ENCODE results near the gene LSM7. TPM values are rescaled to one million over a fixed set of nuclear protein-coding genes. Genes with fewer than 3 reads are reported as not detected.

LSM7 gene
- total RNA-seq, 1 donor from 2014 or later, result 119 TPM

DNA sequence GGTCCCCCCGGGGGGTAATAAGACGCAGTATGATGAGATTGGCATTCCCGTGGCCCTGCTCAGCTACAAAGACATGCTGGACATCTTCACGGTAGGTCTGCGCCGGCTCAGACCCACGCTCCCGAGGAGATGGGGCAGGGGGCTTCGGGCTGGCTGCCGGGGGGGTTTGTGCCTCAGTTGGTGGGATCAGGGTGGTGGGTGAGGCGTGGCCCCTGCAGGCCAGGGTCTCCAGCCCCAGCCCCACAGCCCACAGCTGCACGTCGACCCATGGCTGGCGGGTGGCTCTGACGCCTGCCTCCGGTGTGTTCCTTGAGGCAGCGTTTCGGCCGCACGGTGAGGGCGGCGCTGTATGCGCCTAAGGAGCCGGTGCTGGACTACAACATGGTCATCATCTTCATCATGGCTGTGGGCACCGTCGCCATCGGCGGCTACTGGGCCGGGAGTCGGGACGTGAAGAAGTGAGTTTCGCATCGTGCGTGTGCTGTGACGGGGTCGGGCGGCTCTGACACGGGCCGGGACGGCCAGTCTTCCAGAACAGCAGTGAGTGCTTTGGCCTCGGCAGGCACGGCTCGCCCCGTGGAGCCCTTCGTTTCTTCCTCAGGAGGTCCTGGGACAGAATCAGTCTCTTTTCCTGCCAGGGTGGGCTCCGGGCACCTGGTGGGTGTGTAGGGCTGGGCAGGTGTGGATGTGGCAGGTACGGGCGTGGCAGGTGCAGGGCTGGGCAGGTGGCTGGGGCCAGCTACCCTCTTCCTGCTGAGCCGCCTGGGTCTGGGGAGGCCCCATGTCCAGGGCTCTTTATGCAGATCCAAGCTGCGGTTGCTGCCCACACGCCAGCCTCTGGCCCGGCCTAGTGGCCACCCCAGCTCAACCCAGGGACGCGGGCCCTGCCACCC, 10.6 kb upstream of the LSM7 start:
- intact Hi-C loops (cut with micrococcal nuclease), result no loop called here

GRCh38 chr19:2338055-2338615, 9.7 kb upstream of the LSM7 start:
- intact Hi-C loops (cut with micrococcal nuclease), result no loop called here

GRCh38 chr19:2337329-2337707, 8.9 kb upstream of the LSM7 start:
- intact Hi-C loops (cut with micrococcal nuclease), result no loop called here

DNA sequence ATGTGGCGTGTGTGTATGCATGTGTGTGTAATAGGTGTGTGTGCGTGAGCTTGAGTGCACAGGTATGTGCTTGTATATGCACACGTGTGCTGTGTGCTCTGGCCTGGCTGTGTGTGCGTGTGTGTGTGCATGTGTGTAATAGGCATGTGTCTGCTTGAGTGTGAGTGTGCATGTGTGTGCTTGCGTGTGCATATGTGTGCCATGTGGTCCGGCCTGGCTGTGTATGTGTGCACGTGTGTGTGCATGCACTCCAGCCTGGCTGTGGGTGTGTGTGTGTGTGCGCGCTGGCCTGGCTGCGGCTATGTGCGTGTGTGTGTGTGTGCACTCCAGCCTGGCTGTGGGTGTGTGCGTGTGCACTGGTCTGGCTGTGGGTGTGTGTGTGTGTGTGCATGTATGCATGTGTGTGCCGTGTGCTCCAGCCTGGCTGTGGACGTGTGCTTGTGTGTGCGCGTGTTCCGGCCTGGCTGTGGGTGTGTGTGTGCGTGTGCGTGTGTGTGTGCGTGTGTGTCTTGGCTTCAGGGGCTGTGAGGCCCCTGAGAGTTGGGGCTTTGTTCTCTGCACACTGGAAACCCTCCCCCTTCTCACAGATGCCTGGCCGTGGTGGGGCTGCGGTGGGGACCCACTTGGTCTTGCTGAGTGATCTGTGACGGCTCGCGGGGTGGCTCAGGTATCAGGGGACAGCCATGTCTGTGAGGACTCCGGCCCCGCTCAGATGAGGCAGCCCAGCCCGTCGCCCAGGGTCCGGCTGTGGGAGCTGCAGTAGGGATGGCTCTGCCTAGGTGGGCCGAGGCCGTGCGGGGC, 8.3 kb upstream of the LSM7 start:
- intact Hi-C loops (cut with micrococcal nuclease), result no loop called here

- intact Hi-C loops (cut with micrococcal nuclease), result no loop called here
These were observed 7.5 kb upstream of the LSM7 start for GRCh38 chr19:2335848-2336247.

- intact Hi-C loops (cut with micrococcal nuclease), result no loop called here
These were observed 6.8 kb upstream of the LSM7 start for GRCh38 chr19:2334986-2335846.

- intact Hi-C loops (cut with micrococcal nuclease), result no loop called here
These were observed 6.0 kb upstream of the LSM7 start for GRCh38 chr19:2334426-2334825.

GRCh38 chr19:2333807-2334211, 5.4 kb upstream of the LSM7 start:
- intact Hi-C loops (cut with micrococcal nuclease), result no loop called here

- intact Hi-C loops (cut with micrococcal nuclease), result no loop called here
These were observed 4.8 kb upstream of the LSM7 start for GRCh38 chr19:2333027-2333806.

DNA sequence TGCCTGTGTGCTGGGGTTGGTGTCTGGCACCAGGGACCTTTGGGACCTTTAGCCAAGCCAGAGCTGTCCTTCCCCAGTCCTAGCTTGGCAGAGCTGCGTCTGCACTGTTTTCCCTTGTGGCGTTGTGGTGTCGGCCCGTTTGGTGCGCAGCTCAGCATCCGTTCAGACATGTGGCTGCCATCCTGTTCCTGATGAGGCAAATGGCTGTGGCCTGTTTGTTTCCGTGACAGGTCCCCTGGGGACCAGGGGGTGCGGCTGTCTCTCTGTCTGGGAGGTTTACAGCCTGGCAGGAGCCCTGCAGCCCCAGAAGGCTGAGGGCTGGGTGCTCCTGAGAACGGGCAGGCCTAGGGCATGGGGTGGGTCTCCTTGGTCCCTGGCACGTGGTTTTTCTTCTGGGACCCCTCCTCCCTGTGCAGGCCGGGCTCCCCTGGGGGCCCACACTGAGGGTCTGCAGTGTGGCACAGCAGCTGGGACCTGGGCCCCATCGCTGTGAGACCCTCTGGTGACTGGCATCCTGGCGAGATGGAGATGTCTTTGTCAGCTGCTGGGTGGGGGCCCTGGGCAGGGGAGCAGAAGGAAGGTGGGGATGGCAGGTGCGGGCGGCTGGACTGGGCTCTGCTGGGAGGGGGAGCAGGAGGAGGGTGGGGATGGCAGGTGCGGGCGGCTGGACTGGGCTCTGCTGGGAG, 4.1 kb upstream of the LSM7 start:
- intact Hi-C loops (cut with micrococcal nuclease), result no loop called here

GRCh38 chr19:2331601-2332246, 3.3 kb upstream of the LSM7 start:
- intact Hi-C loops (cut with micrococcal nuclease), result no loop called here

GRCh38 chr19:2330632-2331284, 2.4 kb upstream of the LSM7 start:
- intact Hi-C loops (cut with micrococcal nuclease), result no loop called here

DNA sequence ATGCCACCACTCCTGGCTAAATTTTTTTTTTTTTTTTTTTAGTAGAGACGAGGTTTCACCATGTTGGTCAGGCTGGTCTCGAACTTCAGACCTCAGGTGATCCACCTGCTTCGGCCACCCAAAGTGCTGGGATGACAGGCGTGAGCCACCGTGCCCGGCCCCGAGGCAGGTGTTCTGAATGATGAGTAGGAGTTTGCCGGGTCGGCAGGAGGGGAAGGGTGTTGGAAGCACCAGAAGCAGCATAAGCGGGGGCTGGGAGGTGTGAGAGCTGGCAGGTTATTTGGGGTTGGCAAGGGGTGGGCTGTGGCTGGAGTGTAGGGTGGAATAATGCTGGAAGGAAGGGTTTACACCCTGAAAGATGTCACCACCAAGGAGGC, 1.9 kb upstream of the LSM7 start:
- intact Hi-C loops (cut with micrococcal nuclease), result no loop called here

DNA sequence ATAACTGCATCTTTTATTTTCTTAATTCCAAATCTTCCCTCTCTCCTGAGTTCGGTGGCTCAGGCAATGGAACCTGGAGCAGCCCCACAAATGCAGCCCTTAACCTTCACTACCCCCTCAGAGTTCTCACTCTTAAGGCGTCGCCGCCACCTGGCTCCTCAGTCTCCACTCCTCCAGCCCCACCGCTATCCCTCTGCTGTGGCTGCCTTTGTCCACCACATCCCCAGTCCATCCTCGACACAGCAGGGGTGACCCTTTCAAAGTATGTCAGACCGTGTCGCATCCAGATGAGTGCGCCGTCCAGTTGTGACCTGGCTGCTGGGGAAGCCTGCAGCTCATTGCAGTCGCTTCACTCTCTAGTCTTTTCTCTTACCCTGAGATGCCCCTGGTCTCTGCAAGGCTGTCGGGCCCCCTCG, 1.1 kb upstream of the LSM7 start:
- intact Hi-C loops (cut with micrococcal nuclease), result loop anchor here (5.0 kb wide), 1 partner anchor 57 kb away; no protein-coding TSS in a partner anchor

DNA sequence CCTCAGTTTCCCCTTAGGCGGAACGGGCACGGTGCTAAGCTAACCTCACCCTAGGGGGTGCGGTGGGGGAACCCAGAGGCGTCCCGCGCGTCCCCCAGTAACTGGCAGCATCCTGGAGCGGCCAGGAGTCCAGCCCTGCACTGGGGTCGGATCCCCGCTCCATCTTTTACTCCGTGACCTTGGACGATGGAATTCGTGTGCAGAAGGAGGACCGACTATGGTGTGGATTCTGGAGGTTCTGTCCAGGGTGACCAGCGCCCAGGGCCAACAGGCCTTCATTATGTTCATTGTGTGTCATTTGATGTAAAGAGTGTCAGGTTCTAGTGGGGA, 728 bp upstream of the LSM7 start:
- intact Hi-C loops (cut with micrococcal nuclease), result loop anchor here (5.0 kb wide), 1 partner anchor 57 kb away; no protein-coding TSS in a partner anchor

GRCh38 chr19:2327773-2328400, 499 bp downstream of the LSM7 start:
- intact Hi-C loops (cut with micrococcal nuclease), result loop anchor here (1.0 to 5.0 kb wide), 6 partner anchors 39 to 177 kb away; partner anchors contain the start of genes AP3D1, PLEKHJ1, SF3A2 and TIMM13

- intact Hi-C loops (cut with micrococcal nuclease), result loop anchor here (1.0 to 5.0 kb wide), 5 partner anchors 38 to 100 kb away; partner anchors contain the start of genes PLEKHJ1, SF3A2 and TIMM13
These were observed 1.6 kb downstream of the LSM7 start for GRCh38 chr19:2326699-2327360.

All from T-helper 1 cell treated with Interleukin-12 subunit alpha and Interleukin-12 subunit beta and Interleukin-4 antibody, amounts not matched to agents 30 ng/mL and 1 ng/mL, for 36 hours (primary cell).